Neuron (in vitro differentiated cells): ENCODE data around the gene GOLM1.

Source experiments
- H2AFZ ChIP-seq: one replicate; pipeline ENCODE4 v1.6.1; 2013; ENCODE audit warnings: low read depth, mild to moderate bottlenecking, inconsistent platforms, low read length, moderate library complexity
- H3K27me3 ChIP-seq: one replicate; pipeline ENCODE4 v1.6.1; 2013; ENCODE audit warnings: low read length; ENCODE audit not compliant: insufficient read depth
- H3K36me3 ChIP-seq: one replicate; pipeline ENCODE4 v1.6.1; 2013; ENCODE audit warnings: low read length; ENCODE audit not compliant: insufficient read depth
- H3K4me1 ChIP-seq: one replicate; pipeline ENCODE4 v1.6.1; 2013; ENCODE audit warnings: low read length; ENCODE audit not compliant: insufficient read depth
- H3K4me3 ChIP-seq: 2 replicates; pipeline ENCODE4 v1.5.1; 2013; ENCODE audit warnings: mild to moderate bottlenecking, low read length, moderate library complexity
- H3K9me3 ChIP-seq: one replicate; pipeline ENCODE4 v1.6.1; 2013; ENCODE audit warnings: low read length

GOLM1 gene

DNA sequence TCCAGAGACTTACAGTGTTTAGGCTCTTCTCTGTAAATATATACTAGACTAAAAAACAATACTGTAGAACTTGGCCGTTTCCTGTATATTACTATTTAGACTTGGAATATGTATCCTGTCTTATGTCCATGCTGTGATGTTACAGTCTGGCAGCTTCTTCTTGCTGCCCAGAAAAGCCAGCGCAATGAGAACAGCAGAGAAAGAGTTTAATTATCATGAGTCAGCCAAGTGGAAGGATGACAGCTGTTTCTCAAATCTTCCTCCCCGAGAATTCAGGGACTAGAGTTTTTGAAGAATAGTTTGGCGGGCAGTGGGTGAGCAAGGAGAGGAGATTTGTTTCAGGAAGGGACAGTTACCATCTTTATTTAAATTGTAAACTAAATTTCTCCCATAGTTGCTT, 120.9 kb downstream of the GOLM1 start:
- no peaks in the 10 kb centered on the region for H3K9me3 ChIP-seq
- H3K36me3 ChIP-seq = peaks cover 66% of the 10 kb centered on the region
- H3K27me3 ChIP-seq = no peaks in the 10 kb centered on the region
- H2AFZ ChIP-seq = no peak overlapping the region
- peaks cover 4% of the 10 kb centered on the region for H3K4me1 ChIP-seq
- no peak overlapping the region for H3K4me3 ChIP-seq
